ENCODE data around the gene CPNE8.

DNA sequence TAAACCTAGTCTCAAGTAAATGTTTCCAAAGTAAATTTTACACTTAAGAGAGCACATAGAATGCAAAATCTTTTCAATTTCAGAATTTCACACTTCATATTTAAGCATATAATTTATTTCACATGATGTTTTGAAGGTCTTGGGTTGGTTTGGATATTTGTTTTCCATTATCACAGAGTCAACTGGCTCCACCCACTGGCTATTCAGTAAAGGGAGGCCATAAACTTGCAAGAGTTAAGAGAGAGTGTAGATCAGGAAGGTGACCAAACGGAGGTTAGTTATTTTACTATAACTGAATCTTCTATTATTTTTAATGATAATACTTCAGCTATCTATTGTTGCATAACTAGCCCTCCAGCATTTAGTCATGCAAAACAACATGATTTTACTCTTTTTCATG, 6.2 kb upstream of the CPNE8 start:
- TF ChIP-seq EZH2phosphoT487 (IDR thresholded peaks at IDR 0.05; ENCODE audit: insufficient read depth, low read depth) = no peak
- TF ChIP-seq EZH2 (IDR thresholded peaks at IDR 0.05; ENCODE audit: insufficient read depth, poor library complexity, severe bottlenecking) = no peak

Data from GM23248 (cell line).